Retina (tissue), 1 donor: ENCODE measurements around the gene KRT80.

Experiments used
- DNase-seq: peaks from one replicate; pipeline ENCODE4 v3.0.0-alpha.2; 2016

Gene KRT80

DNA sequence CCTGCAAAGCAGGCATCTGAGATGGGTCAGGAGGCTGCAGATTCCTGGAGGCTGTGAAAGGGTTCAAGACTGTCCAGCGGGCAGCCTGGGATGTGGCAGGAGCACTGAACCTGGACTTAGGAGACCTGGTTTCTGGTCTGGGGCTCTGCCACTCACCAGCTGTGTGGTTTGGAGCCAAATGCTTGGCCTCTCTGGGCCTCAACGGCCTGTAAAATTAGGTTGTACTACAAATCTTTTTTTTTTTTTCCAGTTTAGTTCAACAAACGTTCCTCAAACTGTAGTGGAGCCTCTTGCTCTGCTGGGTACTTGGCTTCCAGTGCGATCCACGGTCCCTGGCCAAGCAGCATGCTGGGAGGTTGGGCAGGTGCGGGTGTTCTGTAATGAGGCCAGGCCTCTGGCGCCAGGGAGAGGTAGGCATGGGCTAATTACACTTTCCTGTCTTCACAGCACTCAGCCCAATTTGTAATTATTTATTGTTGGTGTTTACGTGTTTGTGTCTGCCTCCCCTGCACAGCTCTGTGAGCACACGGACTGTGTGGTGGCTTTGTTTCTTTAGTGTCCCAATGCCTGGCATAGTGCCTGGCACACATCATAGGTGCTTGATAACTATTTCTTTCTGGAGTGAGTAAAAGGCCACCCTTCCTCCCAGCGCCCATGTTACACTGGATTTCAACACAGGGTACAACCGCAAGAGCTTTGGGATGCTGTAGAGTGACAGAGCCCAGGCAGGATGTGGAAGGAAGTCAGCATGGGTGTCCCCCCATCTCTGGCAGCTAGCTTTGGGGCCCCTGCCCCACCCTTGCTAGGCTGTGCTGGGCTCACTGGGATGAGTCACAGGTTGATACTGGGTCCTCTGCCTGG lies 5.8 kb upstream of the KRT80 start:
- DNase-seq: no peak

DNA sequence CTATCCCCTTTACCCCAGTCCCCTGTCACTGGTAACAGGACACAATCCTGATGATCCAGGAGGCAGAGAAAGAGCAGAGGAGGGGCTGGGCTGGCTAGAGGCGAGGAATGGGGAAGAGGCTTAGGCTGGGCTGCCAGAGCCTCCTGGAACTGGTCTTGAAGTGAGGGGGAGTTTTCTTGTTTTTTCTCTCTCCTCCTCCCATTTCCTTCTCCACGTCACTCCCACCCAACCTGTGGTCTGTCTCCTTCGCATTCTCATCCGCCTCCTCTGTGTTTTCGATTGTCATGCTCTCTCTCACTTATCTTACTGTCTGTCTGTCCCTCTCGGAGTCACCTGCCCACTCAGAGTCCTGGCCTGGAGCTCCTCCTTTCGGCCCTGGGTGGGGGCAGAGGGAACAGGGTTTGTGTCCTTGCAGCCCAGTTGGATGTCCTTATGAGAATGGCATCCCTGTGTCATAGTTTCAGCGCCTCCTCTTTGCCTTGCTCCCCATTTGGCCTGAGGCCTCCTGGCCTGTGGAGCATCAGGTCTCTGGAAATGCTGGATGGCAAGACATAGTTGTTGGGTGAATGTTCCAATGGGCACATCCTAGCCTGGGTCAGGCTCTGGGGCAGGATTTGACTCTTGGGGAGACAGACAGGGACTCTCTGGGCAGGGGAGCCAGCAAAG lies 3.4 kb upstream of the KRT80 start:
- no peak for DNase-seq

GRCh38 chr12:52193991-52194390 lies 2.2 kb upstream of the KRT80 start:
- DNase-seq: no peak

GRCh38 chr12:52193532-52193931 lies 1.7 kb upstream of the KRT80 start:
- no peak for DNase-seq

- no peak for DNase-seq
Measured at GRCh38 chr12:52190860-52191729, 719 bp downstream of the KRT80 start.

GRCh38 chr12:52189376-52190174 lies 2.2 kb downstream of the KRT80 start:
- no peak for DNase-seq

- DNase-seq: no peak
Measured at GRCh38 chr12:52188658-52189057, 3.2 kb downstream of the KRT80 start.

DNA sequence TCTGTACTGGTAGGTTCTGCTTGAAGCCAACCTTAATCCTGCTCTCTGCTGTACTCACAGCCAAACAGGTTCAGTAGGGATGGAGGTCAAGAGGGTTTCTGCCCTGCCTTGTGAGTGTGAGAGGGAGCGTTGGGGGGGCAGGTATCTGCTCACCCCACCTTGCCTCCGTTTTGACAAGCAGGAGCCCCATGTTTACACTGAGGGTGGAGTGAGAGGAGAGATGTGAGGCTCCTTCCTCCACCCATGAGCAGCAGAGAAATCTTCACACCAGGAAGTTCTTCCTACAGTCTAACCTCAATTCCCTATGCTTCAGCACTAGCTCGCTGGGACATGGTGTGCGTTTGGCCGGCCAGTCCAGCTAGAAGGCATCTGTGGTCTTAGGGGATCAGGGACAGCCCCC lies 4.2 kb downstream of the KRT80 start:
- DNase-seq: no peak

- DNase-seq: no peak
Measured at GRCh38 chr12:52187206-52187605, 4.6 kb downstream of the KRT80 start.

DNA sequence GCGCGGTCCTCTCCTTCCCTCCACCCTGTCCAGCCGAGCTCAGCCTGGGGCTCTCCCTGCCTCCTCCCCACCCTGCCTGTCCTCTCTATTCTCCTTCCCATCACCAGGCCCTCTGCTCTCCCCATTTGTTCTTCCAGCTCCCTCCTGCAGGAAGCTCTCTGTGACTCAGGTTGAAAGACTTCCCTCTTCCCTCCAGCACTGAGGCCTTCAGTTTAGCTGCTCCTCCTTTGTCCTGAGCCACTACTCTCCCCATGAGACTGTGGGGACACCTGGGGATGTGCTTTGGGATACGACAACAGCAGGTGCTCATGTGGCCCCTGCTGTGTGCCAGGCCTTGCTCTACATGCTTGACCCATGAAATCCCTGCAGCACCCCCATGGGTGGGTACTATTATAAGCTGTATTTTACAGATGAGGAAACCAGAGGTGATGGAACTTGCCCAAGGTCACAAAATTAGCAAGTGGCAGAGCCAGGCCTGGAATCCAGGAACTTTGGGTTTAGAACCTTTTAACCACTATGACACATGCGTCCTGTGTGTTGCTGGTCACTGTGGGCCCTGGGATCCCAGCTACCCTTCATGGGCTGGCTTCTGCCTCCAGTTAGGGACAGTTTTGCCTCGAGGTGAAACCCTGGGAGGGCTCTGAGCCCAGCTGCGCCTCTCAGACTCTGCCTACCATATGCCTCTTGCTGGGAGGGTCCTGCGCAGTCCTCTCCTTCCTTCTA lies 5.5 kb downstream of the KRT80 start:
- DNase-seq: no peak

DNA sequence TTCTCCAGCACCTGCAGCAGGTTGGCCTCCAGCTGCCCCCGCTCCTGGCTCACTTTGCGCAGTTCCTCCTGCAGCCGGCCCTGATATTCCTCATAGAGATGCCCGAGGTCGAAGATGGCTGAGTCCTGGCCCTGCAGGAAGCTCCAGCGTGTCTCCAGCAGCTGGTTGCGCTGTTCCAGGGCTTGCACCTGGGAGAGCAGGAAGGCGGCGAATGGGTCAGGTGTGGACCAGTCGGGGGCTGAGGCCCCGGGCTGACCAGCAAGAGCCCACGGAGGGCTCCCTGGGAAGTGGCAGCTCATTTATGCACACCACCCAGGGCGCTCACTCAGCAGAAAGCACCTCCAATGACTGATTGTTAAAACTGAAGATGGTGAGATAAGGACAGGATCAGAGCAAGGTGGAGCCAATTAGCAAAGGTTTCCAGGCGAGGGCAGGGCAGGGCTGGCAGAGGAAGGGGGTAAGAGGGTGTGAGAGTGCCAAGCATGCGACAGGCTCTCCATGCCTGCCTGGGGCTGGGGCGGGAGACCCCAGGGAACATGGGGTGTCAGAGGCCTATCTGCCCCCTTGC lies 6.3 kb downstream of the KRT80 start:
- no peak for DNase-seq

DNA sequence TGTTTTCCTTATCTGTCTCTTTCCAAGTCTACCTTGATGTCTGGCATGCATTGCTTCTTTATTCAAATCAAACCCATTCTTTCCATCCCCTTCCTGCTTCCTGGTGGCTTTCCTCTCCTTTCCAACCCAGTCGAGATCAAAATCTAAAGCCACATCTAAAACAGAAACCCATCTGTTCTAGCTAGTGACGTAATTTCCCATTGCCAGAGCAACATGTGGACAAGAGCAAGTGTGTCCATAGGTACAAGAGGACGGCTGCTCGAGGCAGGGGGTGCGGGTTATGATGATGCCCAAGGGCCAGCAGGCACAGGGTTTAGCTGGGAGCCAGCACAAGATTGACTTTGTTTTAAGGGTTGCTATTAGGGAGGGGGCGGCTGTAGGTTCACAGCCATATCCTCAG lies 7.0 kb downstream of the KRT80 start:
- no peak for DNase-seq

DNA sequence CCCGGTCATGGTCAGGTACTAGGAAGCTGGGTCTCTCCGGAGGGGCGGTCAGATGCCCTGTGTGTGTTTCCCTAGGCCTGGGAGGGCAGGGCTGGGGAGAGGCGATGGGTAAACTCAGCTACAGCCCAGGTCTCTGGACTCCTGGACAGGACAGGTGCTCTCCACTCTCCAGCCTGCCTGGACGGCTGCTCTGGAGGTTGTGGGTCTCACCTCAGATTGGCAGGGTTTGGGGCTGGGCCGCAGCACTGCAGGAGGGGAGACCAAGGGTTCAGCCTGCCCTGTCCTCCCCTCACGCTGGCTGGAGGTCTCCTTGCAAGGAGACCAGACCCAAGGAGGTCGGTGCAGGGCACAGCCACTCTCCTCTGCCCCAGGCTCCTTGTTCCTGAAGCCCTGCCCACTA lies 7.8 kb downstream of the KRT80 start:
- DNase-seq: no peak

GRCh38 chr12:52183544-52183910 lies 8.3 kb downstream of the KRT80 start:
- DNase-seq: no peak

DNA sequence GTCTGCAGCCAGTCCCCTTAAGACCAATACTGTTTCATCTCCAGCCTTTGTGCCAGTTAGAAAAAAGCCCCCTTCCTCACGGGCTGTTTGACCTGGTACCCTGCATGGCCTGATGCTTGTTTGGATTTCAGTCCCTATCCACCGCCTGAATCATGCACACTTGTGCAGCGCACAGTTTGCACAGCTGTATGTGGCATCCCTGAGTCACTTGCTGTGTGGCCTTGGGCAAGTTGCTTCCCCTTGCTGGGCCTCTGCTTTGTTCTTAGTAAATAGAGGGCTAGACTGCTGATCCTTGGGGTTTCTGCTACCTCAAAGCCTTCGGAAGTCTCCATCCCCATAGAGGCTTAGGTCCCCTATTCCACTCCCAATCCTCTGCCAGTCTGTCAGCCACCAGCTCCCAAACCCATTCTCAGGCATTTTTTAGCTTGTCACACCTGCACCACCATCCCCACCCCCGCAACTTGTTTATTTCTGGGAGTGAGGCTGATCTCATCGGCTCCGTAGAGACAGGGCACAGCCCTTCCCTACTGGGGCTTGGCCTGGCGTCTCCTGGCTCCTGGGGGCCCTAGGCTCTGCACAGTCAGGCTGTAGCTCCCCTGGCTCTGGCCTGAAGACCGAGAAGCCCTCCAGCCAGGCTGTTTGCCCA lies 8.8 kb downstream of the KRT80 start:
- DNase-seq: no peak

- DNase-seq: no peak
Measured at GRCh38 chr12:52182384-52182783, 9.4 kb downstream of the KRT80 start.

- DNase-seq: peak; percentile 55
Measured at GRCh38 chr12:52181746-52182145, 10.1 kb downstream of the KRT80 start.

DNA sequence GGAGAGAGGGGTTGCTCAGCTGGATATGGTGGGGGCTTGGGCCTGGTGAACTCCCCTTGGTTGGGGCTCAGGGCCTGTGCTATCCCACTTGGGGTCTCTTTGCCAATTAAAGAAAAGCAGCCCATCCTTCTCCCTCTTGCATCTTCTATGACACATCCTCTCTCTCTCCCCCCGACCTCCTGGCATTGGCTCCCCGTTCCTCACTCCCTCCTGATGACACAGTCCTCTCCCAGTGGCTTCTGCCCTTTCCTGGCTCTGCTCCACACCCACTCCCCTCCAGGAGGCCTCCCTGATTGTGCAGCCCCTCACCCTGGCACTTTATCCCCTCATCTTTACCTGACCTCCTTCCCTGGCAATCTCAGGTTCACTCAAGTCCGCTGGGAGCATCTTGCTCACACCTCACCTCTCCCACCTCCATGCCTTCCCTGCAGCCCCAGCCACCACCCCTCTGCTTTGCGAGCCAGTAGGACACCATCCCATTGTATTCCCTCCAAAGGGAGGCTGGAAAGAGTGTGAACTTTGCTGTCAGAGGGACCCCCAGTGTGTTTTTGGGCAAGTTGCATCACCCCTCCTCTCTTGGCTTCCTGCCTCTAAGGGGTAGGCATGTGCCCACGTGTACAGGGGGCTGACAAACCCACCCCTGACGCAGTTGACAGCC lies 10.7 kb downstream of the KRT80 start:
- no peak for DNase-seq

DNA sequence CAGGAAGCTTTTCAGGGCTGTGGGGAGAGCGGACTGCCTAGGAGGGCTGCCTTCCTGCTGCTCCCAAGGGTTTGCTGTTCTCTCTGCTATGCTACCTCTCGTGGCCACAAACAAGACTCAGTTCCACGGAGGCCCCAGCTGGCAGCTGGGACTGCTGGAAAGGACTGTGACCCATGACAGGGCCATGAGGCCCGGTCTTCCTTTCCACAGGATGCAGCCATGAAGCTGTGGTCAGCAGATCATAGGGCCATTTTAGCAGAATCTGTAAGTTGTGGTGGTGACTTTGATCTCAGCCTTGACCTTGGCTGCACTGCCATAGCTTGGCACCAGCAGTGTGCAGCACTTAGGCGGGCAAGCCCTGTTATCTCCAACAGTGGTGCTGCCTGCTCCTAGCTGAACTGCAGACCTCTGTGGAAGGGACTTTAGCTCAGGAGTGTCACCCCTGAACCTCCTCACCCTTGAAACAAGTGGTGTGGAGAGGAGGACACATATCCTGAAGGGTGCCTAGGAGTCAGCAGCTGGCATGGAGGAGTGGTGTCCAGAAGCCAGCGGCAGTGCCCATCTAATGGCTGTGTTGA lies 12.3 kb downstream of the KRT80 start:
- DNase-seq: no peak

DNA sequence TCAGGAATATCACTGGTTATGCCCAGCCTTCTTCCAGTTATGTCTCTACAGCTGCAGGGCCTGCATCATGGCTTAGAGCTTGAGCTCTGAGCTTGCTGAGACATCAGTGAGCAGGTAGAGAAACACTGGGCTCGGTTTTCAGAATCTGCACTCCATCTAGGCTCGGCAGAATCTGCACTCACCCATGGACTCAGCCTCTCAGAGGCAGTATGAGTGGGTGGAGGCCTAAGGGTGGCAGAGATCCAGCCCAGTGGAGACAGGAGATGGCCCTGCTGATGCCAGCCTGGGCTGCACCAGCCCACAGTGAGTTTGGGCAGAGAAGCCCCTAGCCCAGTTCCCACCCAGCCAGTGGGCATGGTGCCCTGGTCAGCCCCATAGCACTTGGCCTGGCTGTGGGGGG lies 12.8 kb downstream of the KRT80 start:
- DNase-seq: no peak
